ENCODE results near the gene FGD3.

Gene FGD3

GRCh38 chr9:93057042-93057702 is 109.8 kb downstream of the FGD3 start:
- no peak for DNase-seq

DNA sequence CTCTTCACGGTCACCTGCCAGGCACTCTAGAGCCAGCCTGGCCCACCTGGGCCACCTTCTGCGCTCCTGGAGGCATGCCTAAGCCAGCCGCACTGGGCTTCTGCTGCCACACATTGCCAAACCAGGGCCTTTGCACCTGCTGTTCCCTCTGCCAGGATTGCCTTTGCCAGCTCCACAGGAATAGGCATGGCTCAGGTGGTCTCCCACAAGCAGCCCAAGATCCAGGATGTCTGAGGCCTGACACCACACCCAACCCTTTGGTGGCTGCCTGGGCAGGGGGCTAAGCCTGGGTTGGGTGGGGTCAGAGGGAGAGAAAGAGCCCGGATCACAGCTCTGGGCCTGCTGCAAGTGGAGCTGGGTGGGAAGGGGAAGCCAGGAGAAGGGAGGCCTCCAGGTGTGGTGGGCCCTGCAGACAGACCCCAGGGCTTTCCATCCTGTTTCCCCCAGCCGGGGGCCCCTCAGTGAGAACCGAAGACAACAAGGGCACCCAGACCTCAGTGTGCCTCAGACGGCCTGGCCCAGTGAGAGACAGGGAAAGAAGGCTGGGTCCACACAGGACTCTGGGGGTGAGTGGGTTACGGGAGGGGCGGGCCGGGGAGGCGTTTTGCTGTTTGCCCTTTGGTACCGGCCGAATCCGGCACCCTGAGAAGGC is 110.5 kb downstream of the FGD3 start:
- DNase-seq = no peak

GRCh38 chr9:93058355-93059010 is 111.2 kb downstream of the FGD3 start, which contains the start of gene SUSD3:
Gene SUSD3, plus strand, starts transcription at chr9:93058701. Its CDS starts 42 bp downstream, at chr9:93058743.
- peak; percentile 68 for DNase-seq

DNA sequence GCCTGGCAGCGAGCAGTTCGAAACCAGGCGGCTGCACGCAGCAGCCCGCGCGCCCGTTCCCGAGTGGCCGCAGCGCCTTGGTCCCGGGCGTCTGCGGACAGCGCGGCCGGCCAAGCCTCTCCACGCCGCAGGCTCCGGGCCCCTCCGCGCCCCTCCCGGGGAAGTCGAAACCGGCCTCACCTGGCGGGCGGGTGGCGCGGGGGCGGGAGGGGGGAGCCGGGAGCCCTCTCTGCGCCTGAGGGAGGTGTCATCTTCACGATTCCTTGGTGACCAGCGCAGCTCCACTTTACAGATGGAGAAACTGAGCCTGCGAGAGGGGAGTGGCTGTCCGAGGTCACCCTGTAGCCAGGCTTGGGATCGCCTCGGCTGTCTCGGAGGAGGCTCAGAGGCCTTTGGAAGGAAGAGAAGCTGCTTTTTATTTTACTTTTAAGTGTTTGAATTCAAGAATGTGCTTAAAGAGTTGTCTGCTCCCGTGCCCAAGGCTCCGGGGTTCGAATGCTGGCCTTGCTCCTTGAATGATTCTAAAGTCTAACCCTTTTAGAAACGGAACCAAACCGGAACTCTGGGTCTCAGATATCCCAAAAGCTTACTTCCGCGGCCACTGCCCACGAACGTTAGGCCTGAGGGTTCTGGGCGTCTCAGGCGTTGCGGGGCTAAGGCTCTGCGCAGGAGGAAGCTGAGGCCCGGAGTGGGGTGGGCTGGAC is 111.8 kb downstream of the FGD3 start:
- DNase-seq = peak; percentile 29

DNA sequence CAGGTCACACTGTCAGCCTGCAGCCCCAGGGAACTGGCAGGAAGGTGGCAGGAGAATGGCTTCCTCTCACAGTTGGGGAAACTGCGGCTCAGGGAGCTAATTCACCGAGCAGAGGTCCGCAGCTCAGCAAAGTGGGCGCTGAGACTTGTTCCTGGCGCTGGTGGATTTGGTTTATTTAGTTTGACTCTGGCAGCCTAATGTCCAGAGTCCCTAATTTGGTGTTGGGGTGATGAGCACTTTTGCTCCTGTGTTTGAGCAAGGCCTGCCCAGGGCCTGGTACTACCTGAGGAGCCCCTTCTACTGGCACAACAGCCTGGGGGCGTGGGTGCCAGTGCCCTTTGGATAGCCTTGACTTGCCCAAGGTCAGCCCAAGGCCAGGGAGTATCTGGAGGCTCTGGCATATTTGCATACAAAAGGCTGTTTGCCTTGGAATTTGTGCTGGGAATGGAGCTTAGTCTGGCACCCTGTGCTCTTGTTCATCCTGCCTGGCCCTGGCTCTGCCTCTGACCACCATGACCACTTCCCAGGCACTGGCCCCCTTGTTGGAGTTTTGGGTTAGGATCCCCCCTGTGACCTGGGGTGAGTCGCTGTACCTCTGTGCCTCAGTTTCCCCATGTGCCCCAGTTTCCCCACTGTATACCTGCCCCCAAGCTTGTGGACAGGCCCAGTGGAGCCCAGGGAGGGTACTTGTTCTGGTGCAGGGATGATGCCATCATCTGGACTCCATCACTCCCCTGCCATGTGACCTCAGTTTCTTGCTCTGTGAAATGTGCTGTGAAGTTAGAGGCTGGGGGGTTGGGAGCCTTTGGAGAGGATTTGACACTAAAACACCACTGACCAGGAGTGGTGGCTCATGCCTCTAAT is 112.6 kb downstream of the FGD3 start:
- no peak for DNase-seq

GRCh38 chr9:93060746-93061259 is 113.5 kb downstream of the FGD3 start:
- no peak for DNase-seq

GRCh38 chr9:93061260-93061751 is 114.0 kb downstream of the FGD3 start:
- DNase-seq = no peak

GRCh38 chr9:93061791-93062763 is 114.8 kb downstream of the FGD3 start:
- peak; percentile 37 for DNase-seq

- peak; percentile 82 for DNase-seq
Measured at GRCh38 chr9:93064392-93065134, 117.2 kb downstream of the FGD3 start.

DNA sequence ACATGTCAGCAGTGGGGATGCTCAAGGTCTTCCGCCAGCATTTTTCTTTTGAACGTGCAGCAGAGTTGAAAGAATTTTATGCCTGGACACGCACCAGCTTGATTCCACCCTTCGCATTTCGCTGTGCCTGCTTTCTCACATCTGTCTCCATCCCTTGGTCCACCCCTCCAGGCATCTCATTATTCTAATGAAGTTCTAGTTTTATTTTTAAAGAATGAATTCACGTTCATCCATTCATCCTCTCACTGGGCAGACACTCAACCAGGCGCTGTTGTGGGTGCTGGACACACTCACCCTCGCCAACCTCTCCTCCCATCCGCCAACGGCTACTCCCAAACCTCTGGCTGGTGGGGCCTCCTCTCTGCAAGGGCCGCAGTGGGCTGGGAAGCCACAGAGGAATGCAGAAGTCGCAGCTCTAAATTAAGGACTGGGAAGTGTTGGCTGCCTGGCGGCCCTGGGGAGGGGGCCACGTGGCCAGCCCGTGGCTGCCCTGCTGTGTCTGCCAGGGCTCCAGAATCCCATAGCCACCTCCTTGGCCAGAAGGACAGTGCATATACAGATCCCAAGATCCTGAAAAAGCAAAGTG is 117.9 kb downstream of the FGD3 start:
- DNase-seq = no peak

DNA sequence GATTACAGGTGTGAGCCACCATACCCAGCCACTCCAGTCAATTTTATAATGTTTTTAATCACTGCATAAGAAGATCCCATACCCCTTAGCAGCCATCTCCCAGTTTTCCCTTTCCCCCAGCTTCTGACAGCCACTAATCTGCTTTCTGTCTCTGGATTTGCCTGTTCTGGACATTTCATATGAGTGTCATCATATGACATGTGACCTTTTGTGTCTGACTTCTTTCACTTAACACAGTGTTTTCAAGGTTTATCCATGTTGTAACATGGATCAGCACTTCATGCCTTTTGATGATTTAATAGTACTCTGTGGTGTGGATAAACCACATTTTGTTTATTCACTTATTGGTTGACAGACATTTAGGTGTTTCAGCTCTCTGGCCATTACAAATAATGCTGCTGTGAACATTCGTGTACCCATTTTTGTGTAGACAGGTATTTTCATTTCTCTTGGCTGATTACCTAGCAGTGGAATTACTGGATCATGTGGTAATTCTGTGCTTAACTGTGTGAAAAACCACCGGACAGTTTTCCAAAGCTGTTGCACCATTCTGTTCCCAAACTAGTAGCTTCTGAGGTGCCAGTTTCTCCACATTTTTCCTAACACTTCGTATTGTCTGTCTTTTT is 119.8 kb downstream of the FGD3 start:
- no peak for DNase-seq

GRCh38 chr9:93068956-93069355 is 121.6 kb downstream of the FGD3 start:
- no peak for DNase-seq

GRCh38 chr9:93071464-93071863 is 124.1 kb downstream of the FGD3 start:
- DNase-seq = no peak

DNA sequence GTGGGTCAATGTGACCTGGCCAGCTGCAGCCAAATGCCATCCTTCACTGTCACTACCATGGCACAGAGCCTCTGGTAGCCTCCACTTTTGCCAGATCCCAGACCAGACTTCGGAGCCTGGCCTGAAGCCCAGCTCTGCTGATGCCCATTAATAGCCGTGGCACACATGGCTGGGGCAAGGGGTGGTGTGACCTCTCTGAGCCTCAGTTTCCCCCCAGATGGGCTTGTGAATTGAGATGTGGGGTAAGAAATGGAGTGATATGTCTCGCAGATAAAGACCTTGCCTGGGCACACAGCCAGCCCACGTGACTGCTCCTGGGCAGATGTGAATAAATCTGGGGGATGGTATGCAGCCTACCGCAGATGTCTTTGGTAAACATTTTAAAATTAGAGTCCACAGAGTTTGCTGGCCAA is 125.1 kb downstream of the FGD3 start:
- no peak for DNase-seq

- no peak for DNase-seq
Measured at GRCh38 chr9:93076101-93076791, 128.9 kb downstream of the FGD3 start.

GRCh38 chr9:93076792-93077128 is 129.4 kb downstream of the FGD3 start:
- no peak for DNase-seq

DNA sequence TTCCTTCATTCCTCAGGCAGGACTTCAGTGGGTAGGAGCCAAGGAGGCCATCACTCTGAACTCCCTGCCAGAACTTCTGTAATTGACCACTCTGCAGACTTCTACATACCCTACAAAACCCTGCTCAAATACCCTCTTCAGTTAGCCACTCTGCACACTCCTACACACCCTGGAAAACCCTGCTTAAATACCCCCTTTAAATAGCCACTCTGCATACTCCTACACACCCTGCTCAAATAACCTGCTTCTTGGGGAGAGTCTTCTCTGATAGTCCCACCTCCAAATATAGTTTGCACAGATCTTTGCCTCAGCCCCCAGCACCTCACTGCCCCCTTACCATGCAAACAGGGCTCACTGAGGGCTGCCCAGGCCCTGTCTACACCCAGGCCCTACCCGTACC is 130.0 kb downstream of the FGD3 start:
- no peak for DNase-seq

GRCh38 chr9:93077811-93078210 is 130.5 kb downstream of the FGD3 start:
- no peak for DNase-seq

DNA sequence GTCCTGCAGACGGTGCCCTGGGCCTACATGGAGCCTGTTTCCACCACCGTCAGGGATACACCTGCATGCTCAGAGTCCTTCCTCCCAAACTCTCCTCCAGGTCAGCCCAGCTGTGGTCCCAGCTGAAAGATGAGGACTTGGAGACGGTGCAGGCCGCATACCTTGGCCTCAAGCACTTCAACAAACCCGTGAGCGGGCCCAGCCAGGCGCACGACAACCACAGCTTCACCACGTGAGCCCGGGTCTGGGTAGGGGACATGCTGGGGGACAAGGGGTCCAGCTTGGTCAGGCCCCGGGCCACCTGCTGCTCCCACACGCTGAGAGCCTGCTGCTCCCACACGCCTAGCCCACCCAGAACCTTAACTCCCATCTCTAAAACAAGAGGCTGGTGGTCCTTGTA is 132.0 kb downstream of the FGD3 start:
- no peak for DNase-seq

Measured in activated CD4-positive, alpha-beta T cell treated with anti-CD3 and anti-CD28 coated beads, Interleukin-2, amount 50 U/mL, for 1 hour (primary cell).